ENCODE measurements around the gene NCK2. TPM values are rescaled to one million over a fixed set of nuclear protein-coding genes. Genes with fewer than 3 reads are reported as not detected.

The NCK2 gene
- total and polyA plus RNA-seq, 2 of the 13 experiments (the other 11 are each of a cell fraction or from before 2014, with no cell fraction given) = 14.8 to 23.5 TPM

- ChIA-PET POLR2A (no interaction called here), CTCF (ENCODE audit: low intra/inter-chr PET ratio, low total read pairs) (no interaction called here)
- H2AFZ ChIP-seq (ENCODE audit: low read length) = no peak overlapping the region
- DNase-seq (ENCODE audit: low spot score) (no peak), ATAC-seq (no peak), FAIRE-seq (no peak)
- H3K9ac ChIP-seq (ENCODE audit: insufficient read depth, low read depth, low read length) = no peak overlapping the region
- H3K4me3 ChIP-seq (replicated peaks in 1 of 3; ENCODE audit: insufficient read depth in 1 of 3, low read depth in 2 of 3, low read length in 3 of 3) = no peak overlapping the region
- no peak overlapping the region for H3K4me2 ChIP-seq (ENCODE audit: low read depth, low read length)
- WGBS (ENCODE audit: low lambda C conversion rate) = 97% methylated on average over 8 of the region's 8 CpGs
- in situ Hi-C loops (cut with HindIII; ENCODE audit: extremely low pct_ligation_motif_present, low pct_unique_long_range_greater_than_20kb) = no loop called here
- H3K27ac ChIP-seq (ENCODE audit: extremely low read length, insufficient read depth, low read length) = no peak overlapping the region
- TF ChIP-seq ATF1 (CRISPR knock-in tag; IDR thresholded peaks at IDR 0.05) (no peak), ZNF619 (CRISPR knock-in tag; IDR thresholded peaks at IDR 0.05) (no peak), MLLT10 (CRISPR knock-in tag; IDR thresholded peaks at IDR 0.05) (no peak), ZNF761 (CRISPR knock-in tag; conservative IDR thresholded peaks at IDR 0.05) (no peak), ZNF775 (CRISPR knock-in tag; IDR thresholded peaks at IDR 0.05; ENCODE audit: borderline replicate concordance) (no peak), ZBTB4 (CRISPR knock-in tag; IDR thresholded peaks at IDR 0.05; ENCODE audit: borderline replicate concordance) (no peak), ATF7 (IDR thresholded peaks at IDR 0.05) (no peak), ATF7 (CRISPR knock-in tag; IDR thresholded peaks at IDR 0.05) (no peak), ZBTB42 (CRISPR knock-in tag; IDR thresholded peaks at IDR 0.05) (no peak), ZNF101 (CRISPR knock-in tag; IDR thresholded peaks at IDR 0.05; ENCODE audit: borderline replicate concordance, low read depth) (no peak)
- intact Hi-C loops (cut with micrococcal nuclease; ENCODE audit: unreplicated experiment) = loop anchor here (5.0 kb wide), 2 partner anchors 73 to 97 kb away; no protein-coding TSS in a partner anchor
- H3K9me3 ChIP-seq (ENCODE audit: low read length) = no peaks in the 10 kb centered on the region
- peaks cover 42% of the 10 kb centered on the region for H3K4me1 ChIP-seq (ENCODE audit: insufficient read depth, low read length)
- H3K79me2 ChIP-seq (ENCODE audit: insufficient read depth, low read length) = peaks cover 4% of the 10 kb centered on the region
- peaks cover 0 to 9% of the 10 kb centered on the region in 2 experiments; a peak in 2 of 5 replicates for H3K36me3 ChIP-seq (replicated peaks in 1 of 2; ENCODE audit: control insufficient read depth in 1 of 2, insufficient read depth in 2 of 2, low read length in 2 of 2)
- no TSS peak for BruUV-seq (replicated peaks)
- H4K20me1 ChIP-seq (ENCODE audit: insufficient read depth, low read length) = no peaks in the 10 kb centered on the region
- H3K27me3 ChIP-seq (ENCODE audit: control insufficient read depth in 1 of 2, insufficient read depth in 2 of 2, low read length in 2 of 2) = no peaks in the 10 kb centered on the region
Measured at GRCh38 chr2:105820151-105820550, 75.4 kb downstream of the NCK2 start.

Measured in HepG2 (cell line).